Measurements from ENCODE around the gene CDCA5. TPM values are rescaled to one million over a fixed set of nuclear protein-coding genes. Genes with fewer than 3 reads are reported as not detected.

Gene CDCA5
- total RNA-seq, 4 donors from 2014 or later: 0.36 to 1.3 (median 1.00) TPM; not detected in 1

DNA sequence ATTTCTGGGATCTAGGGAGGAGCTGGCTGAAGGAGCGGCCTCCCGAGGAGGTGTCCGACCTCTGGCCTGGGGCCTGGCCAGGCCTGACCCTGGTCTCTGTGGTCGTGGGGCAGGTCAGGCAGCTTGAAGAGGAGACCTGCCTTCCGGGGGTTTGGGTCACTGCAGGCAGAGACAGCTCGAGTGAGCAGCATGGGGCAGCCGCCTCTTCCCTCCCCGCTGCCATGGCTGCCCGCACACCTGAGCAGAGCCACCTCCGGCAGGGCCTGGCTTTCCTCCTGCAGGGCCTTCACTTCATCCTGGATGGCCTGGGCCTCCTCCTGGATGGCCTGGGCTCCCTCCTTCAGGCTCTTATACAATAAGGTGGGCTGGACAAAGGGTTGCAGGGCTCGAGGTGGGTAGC is 17.5 kb downstream of the CDCA5 start:
- Histone ChIP-seq H3K27me3 (no peaks in the 10 kb centered on the region), H3K27ac (no peak overlapping the region), H3K36me3 (no peaks in the 10 kb centered on the region), H3K9me3 (no peaks in the 10 kb centered on the region), H3K4me3 (no peak overlapping the region), H3K4me1 (no peaks in the 10 kb centered on the region)
- in situ Hi-C loops (cut with MboI; ENCODE audit: low sequenced_read_pairs in 4 of 4) (no loop called here), intact Hi-C loops (cut with DNase I; ENCODE audit: low total_unique reads) (no loop called here)
- TF ChIP-seq, protein P1, sequence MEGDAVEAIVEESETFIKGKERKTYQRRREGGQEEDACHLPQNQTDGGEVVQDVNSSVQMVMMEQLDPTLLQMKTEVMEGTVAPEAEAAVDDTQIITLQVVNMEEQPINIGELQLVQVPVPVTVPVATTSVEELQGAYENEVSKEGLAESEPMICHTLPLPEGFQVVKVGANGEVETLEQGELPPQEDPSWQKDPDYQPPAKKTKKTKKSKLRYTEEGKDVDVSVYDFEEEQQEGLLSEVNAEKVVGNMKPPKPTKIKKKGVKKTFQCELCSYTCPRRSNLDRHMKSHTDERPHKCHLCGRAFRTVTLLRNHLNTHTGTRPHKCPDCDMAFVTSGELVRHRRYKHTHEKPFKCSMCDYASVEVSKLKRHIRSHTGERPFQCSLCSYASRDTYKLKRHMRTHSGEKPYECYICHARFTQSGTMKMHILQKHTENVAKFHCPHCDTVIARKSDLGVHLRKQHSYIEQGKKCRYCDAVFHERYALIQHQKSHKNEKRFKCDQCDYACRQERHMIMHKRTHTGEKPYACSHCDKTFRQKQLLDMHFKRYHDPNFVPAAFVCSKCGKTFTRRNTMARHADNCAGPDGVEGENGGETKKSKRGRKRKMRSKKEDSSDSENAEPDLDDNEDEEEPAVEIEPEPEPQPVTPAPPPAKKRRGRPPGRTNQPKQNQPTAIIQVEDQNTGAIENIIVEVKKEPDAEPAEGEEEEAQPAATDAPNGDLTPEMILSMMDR (IDR thresholded peaks at IDR 0.05 in 4 of 5, conservative IDR thresholded peaks at IDR 0.05 in 1 of 5): no peak
- no peak for TF ChIP-seq POLR2A (IDR thresholded peaks at IDR 0.05)
- DNase-seq (no peak), ATAC-seq (no peak)

DNA sequence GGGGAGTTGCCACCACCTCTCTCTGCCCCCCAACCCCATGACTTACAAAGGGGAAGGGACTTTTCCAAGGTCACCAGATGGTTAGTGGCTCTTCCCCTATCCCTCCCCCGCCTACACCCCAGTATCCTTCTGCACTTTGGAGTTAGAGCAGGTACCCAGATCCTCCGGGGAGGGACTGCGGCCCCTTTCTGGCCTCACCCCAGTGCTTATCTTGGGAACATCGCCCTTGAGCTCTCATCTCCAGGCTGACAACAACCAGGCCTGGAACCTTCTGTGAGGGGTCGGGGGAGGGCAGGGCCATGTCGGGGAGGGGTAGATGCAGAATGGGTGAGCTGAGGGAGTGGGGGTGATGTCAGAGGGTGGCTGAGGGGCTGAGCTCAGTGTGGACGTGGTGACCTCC is 18.0 kb downstream of the CDCA5 start:
- H3K27me3 ChIP-seq: no peaks in the 10 kb centered on the region
- no peak overlapping the region for H3K4me3 ChIP-seq
- no peak for DNase-seq
- H3K27ac ChIP-seq: no peak overlapping the region
- no peaks in the 10 kb centered on the region for H3K9me3 ChIP-seq
- TF ChIP-seq, protein P1 (IDR thresholded peaks at IDR 0.05 in 4 of 5, conservative IDR thresholded peaks at IDR 0.05 in 1 of 5): no peak
- TF ChIP-seq POLR2A (IDR thresholded peaks at IDR 0.05): no peak
- ATAC-seq: no peak
- intact Hi-C loops (cut with DNase I; ENCODE audit: low total_unique reads) (no loop called here), in situ Hi-C loops (cut with MboI; ENCODE audit: low sequenced_read_pairs in 4 of 4) (no loop called here)
- H3K4me1 ChIP-seq: no peaks in the 10 kb centered on the region
- no peaks in the 10 kb centered on the region for H3K36me3 ChIP-seq

- H3K4me3 ChIP-seq: no peak overlapping the region
- in situ Hi-C loops (cut with MboI; ENCODE audit: low sequenced_read_pairs in 4 of 4) (no loop called here), intact Hi-C loops (cut with DNase I; ENCODE audit: low total_unique reads) (no loop called here)
- no peak for ATAC-seq
- H3K27ac ChIP-seq: no peak overlapping the region
- no peaks in the 10 kb centered on the region for H3K27me3 ChIP-seq
- TF ChIP-seq, protein P1 (IDR thresholded peaks at IDR 0.05 in 4 of 5, conservative IDR thresholded peaks at IDR 0.05 in 1 of 5): no peak
- TF ChIP-seq POLR2A (IDR thresholded peaks at IDR 0.05): no peak
- no peaks in the 10 kb centered on the region for H3K36me3 ChIP-seq
- H3K9me3 ChIP-seq: no peaks in the 10 kb centered on the region
- H3K4me1 ChIP-seq: no peaks in the 10 kb centered on the region
- no peak for DNase-seq
These were observed 19.0 kb downstream of the CDCA5 start for GRCh38 chr11:65064847-65065240.

DNA sequence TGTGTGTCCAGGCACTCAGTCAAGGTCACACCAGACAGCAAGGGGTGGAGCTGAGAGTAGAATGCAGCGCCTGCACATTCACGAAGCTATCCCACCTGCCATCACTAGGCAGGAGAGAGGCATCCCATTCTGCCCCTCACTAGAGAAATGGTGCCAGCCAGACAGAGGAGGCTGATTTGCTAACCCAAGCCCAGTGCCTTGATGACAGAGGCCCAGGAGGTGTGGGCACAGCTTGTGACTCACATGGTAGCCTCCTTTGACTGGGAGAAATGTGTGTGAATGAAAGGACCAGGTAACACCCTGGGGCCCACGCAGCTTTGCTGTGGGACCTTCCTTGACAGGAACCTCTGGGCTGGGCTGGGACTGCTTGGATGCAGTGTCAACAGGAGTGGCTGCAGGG is 20.3 kb downstream of the CDCA5 start:
- in situ Hi-C loops (cut with MboI; ENCODE audit: low sequenced_read_pairs in 4 of 4): no loop called here
- no peak for TF ChIP-seq POLR2A (IDR thresholded peaks at IDR 0.05)
- TF ChIP-seq, protein P1 (IDR thresholded peaks at IDR 0.05 in 4 of 5, conservative IDR thresholded peaks at IDR 0.05 in 1 of 5): no peak

DNA sequence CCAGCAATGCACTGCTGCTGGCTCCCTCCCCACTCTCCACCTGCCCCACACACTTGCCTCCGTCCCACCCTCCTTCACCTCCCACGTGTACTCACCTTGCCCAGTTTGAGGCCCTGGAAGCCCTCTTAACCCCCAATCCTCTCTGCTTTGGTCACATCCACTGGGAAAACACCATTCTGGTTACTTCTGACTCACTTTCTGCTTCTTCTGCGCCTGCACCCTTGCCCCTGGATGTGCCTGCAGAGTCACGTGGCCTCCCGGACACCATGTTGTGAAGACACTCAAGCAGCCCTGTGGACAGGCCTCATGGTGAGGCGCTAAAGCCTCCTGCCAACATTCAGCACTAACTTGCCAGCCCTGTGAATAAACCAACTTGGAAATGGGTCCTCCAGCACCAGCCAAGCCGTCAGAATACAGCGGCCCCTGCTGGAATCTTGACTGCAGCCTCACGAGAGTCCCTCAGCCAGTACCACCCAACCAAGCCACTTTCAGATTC is 22.9 kb downstream of the CDCA5 start:
- in situ Hi-C loops (cut with MboI; ENCODE audit: low sequenced_read_pairs in 4 of 4): no loop called here
- ATAC-seq: no peak

More for the DNA sequence above, 20.3 kb downstream of the CDCA5 start:
- no peaks in the 10 kb centered on the region for H3K9me3 ChIP-seq
- DNase-seq (no peak), ATAC-seq (no peak)
- intact Hi-C loops (cut with DNase I; ENCODE audit: low total_unique reads): no loop called here
- H3K27ac ChIP-seq: no peak overlapping the region
- no peaks in the 10 kb centered on the region for H3K27me3 ChIP-seq
- no peaks in the 10 kb centered on the region for H3K4me1 ChIP-seq
- H3K36me3 ChIP-seq: no peaks in the 10 kb centered on the region
- H3K4me3 ChIP-seq: no peak overlapping the region

More for the DNA sequence above, 22.9 kb downstream of the CDCA5 start:
- no peak overlapping the region for H3K4me3 ChIP-seq
- TF ChIP-seq, protein P1 (IDR thresholded peaks at IDR 0.05 in 4 of 5, conservative IDR thresholded peaks at IDR 0.05 in 1 of 5): no peak
- TF ChIP-seq POLR2A (IDR thresholded peaks at IDR 0.05): no peak
- H3K9me3 ChIP-seq: no peaks in the 10 kb centered on the region
- no peaks in the 10 kb centered on the region for H3K27me3 ChIP-seq
- intact Hi-C loops (cut with DNase I; ENCODE audit: low total_unique reads): no loop called here
- H3K4me1 ChIP-seq: no peaks in the 10 kb centered on the region
- H3K27ac ChIP-seq: no peak overlapping the region
- no peaks in the 10 kb centered on the region for H3K36me3 ChIP-seq
- no peak for DNase-seq

Measured in gastrocnemius medialis (tissue), 4 donors.